COR-L47 (cell line): ENCODE measurements around the gene COL20A1.
A peak's percentile ranks its signal among the peaks of the same experiment; 100 is the strongest.

ENCODE experiments used
- DNase-seq: peaks from one replicate; lab custom pipeline; 2025; lab: John Stamatoyannopoulos, UW

The COL20A1 gene

GRCh38 chr20:63261060-63261794 is 31.8 kb upstream of the COL20A1 start:
- no peak for DNase-seq

GRCh38 chr20:63261795-63262528 is 31.0 kb upstream of the COL20A1 start:
- DNase-seq = no peak

GRCh38 chr20:63262836-63263235 is 30.1 kb upstream of the COL20A1 start:
- DNase-seq = no peak

- no peak for DNase-seq
These were observed 29.0 kb upstream of the COL20A1 start for GRCh38 chr20:63264000-63264399.

GRCh38 chr20:63264519-63264918 is 28.5 kb upstream of the COL20A1 start:
- DNase-seq = no peak

- DNase-seq = no peak
These were observed 27.0 kb upstream of the COL20A1 start for GRCh38 chr20:63265891-63266515.

- DNase-seq = no peak
These were observed 25.3 kb upstream of the COL20A1 start for GRCh38 chr20:63267691-63268090.

- DNase-seq = no peak
These were observed 24.7 kb upstream of the COL20A1 start for GRCh38 chr20:63268256-63268655.

GRCh38 chr20:63268671-63269439 is 24.1 kb upstream of the COL20A1 start:
- DNase-seq = no peak

- DNase-seq = no peak
These were observed 23.3 kb upstream of the COL20A1 start for GRCh38 chr20:63269724-63270123.

GRCh38 chr20:63270606-63271325 is 22.2 kb upstream of the COL20A1 start:
- DNase-seq = no peak

GRCh38 chr20:63272105-63273058 is 20.6 kb upstream of the COL20A1 start, which contains the start of gene ARFGAP1:
Gene ARFGAP1, plus strand, starts transcription at chr20:63272813. Its CDS starts 2,768 bp downstream, at chr20:63275581.
- peak; percentile 86 for DNase-seq

- DNase-seq = no peak
These were observed 19.9 kb upstream of the COL20A1 start for GRCh38 chr20:63273059-63273579.

- no peak for DNase-seq
These were observed 19.2 kb upstream of the COL20A1 start for GRCh38 chr20:63273635-63274380.

GRCh38 chr20:63274381-63275228 is 18.4 kb upstream of the COL20A1 start:
- no peak for DNase-seq

- DNase-seq = no peak
These were observed 17.2 kb upstream of the COL20A1 start for GRCh38 chr20:63275825-63276224.

GRCh38 chr20:63276956-63277355 is 16.0 kb upstream of the COL20A1 start:
- no peak for DNase-seq
